ENCODE results near the gene DDX60. TPM values are rescaled to one million over a fixed set of nuclear protein-coding genes. Genes with fewer than 3 reads are reported as not detected.
"Not testable (repeated sequence)": the region's sequence is repeated elsewhere in the genome, so short reads cannot be mapped to it uniquely, and the experiment has no call there.

The DDX60 gene
- 6.8 and 7.3 TPM in 2 replicates for total RNA-seq (2014; rRNA removed; shearing (Covaris generic))

GRCh38 chr4:168318266-168318895 is at the start of gene DDX60:
Gene DDX60 (minus strand): TSS chr4:168318752. CDS start chr4:168311259, 7,493 bp downstream.
- DNase-seq (ENCODE audit: low spot score) = peak; percentile 75

- DNase-seq (ENCODE audit: low spot score) = no peak
Measured at GRCh38 chr4:168367065-168367464, 48.5 kb upstream of the DDX60 start.

- no peak for DNase-seq (ENCODE audit: low spot score)
Measured at GRCh38 chr4:168362025-168362401, 43.5 kb upstream of the DDX60 start.

- DNase-seq (ENCODE audit: low spot score) = no peak
Measured at GRCh38 chr4:168361365-168362024, 42.9 kb upstream of the DDX60 start.

- no peak for DNase-seq (ENCODE audit: low spot score)
Measured at GRCh38 chr4:168360271-168360670, 41.7 kb upstream of the DDX60 start.

GRCh38 chr4:168357941-168358340 is 39.4 kb upstream of the DDX60 start:
- no peak for DNase-seq (ENCODE audit: low spot score)

- no peak for DNase-seq (ENCODE audit: low spot score)
Measured at GRCh38 chr4:168353746-168354145, 35.2 kb upstream of the DDX60 start.

GRCh38 chr4:168337550-168337940 is 19.0 kb upstream of the DDX60 start:
- no peak for DNase-seq (ENCODE audit: low spot score)

GRCh38 chr4:168336837-168337549 is 18.4 kb upstream of the DDX60 start:
- DNase-seq (ENCODE audit: low spot score) = no peak

- no peak for DNase-seq (ENCODE audit: low spot score)
Measured at GRCh38 chr4:168335621-168336020, 17.1 kb upstream of the DDX60 start.

GRCh38 chr4:168334053-168334452 is 15.5 kb upstream of the DDX60 start:
- DNase-seq (ENCODE audit: low spot score) = no peak

- DNase-seq (ENCODE audit: low spot score) = not testable (repeated sequence)
Measured at GRCh38 chr4:168330575-168330974, 12.0 kb upstream of the DDX60 start.

GRCh38 chr4:168325591-168325990 is 7.0 kb upstream of the DDX60 start:
- no peak for DNase-seq (ENCODE audit: low spot score)

GRCh38 chr4:168321006-168321405 is 2.5 kb upstream of the DDX60 start:
- no peak for DNase-seq (ENCODE audit: low spot score)

- no peak for DNase-seq (ENCODE audit: low spot score)
Measured at GRCh38 chr4:168319486-168320019, 1.0 kb upstream of the DDX60 start.

- no peak for DNase-seq (ENCODE audit: low spot score)
Measured at GRCh38 chr4:168317621-168318020, 931 bp downstream of the DDX60 start.

GRCh38 chr4:168309781-168310180 is 8.8 kb downstream of the DDX60 start:
- no peak for DNase-seq (ENCODE audit: low spot score)

- DNase-seq (ENCODE audit: low spot score) = no peak
Measured at GRCh38 chr4:168308912-168309311, 9.6 kb downstream of the DDX60 start.

GRCh38 chr4:168306476-168306875 is 12.1 kb downstream of the DDX60 start:
- no peak for DNase-seq (ENCODE audit: low spot score)

GRCh38 chr4:168304744-168305459 is 13.7 kb downstream of the DDX60 start:
- peak; percentile 35 for DNase-seq (ENCODE audit: low spot score)

- DNase-seq (ENCODE audit: low spot score) = not testable (repeated sequence)
Measured at GRCh38 chr4:168303430-168303829, 15.1 kb downstream of the DDX60 start.

GRCh38 chr4:168293386-168293975 is 25.1 kb downstream of the DDX60 start:
- DNase-seq (ENCODE audit: low spot score) = no peak
